ENCODE data around the gene CRYBA1. TPM values are rescaled to one million over a fixed set of nuclear protein-coding genes. Genes with fewer than 3 reads are reported as not detected.

CRYBA1 gene
- total and polyA plus RNA-seq, 2 of the 8 experiments (the other 6 are each of a cell fraction or from before 2014, with no cell fraction given) = not detected

DNA sequence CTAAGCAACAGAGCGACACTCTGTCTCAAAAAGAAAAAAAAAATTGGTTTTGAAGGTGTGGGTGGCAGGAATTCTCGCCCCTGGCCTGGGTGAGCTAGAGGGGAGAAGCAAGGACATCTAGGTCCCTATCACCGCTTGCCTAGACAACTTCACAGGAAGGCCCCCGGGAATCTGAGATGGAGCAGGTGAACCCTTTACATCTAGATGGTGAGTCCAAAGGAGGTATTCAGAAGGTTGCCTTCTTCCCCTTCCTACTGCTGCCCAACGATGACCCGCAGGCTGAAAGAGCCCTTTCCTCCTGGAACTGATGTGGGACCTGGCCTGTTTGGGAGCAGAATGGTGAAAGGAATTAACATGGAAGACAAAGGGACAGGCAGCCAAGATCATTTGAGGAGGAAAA, 1.3 kb upstream of the CRYBA1 start (continued):
- TF ChIP-seq GABPA (IDR thresholded peaks at IDR 0.05; ENCODE audit: borderline replicate concordance, insufficient read depth, low read length) (no peak), CEBPB (IDR thresholded peaks at IDR 0.05; ENCODE audit: low read depth, low read length) (no peak), FOSL1 (IDR thresholded peaks at IDR 0.05; ENCODE audit: insufficient read depth, low read depth, low read length) (no peak), KDM5A (IDR thresholded peaks at IDR 0.05; ENCODE audit: low read length) (no peak)
- TF ChIP-seq, protein P1, sequence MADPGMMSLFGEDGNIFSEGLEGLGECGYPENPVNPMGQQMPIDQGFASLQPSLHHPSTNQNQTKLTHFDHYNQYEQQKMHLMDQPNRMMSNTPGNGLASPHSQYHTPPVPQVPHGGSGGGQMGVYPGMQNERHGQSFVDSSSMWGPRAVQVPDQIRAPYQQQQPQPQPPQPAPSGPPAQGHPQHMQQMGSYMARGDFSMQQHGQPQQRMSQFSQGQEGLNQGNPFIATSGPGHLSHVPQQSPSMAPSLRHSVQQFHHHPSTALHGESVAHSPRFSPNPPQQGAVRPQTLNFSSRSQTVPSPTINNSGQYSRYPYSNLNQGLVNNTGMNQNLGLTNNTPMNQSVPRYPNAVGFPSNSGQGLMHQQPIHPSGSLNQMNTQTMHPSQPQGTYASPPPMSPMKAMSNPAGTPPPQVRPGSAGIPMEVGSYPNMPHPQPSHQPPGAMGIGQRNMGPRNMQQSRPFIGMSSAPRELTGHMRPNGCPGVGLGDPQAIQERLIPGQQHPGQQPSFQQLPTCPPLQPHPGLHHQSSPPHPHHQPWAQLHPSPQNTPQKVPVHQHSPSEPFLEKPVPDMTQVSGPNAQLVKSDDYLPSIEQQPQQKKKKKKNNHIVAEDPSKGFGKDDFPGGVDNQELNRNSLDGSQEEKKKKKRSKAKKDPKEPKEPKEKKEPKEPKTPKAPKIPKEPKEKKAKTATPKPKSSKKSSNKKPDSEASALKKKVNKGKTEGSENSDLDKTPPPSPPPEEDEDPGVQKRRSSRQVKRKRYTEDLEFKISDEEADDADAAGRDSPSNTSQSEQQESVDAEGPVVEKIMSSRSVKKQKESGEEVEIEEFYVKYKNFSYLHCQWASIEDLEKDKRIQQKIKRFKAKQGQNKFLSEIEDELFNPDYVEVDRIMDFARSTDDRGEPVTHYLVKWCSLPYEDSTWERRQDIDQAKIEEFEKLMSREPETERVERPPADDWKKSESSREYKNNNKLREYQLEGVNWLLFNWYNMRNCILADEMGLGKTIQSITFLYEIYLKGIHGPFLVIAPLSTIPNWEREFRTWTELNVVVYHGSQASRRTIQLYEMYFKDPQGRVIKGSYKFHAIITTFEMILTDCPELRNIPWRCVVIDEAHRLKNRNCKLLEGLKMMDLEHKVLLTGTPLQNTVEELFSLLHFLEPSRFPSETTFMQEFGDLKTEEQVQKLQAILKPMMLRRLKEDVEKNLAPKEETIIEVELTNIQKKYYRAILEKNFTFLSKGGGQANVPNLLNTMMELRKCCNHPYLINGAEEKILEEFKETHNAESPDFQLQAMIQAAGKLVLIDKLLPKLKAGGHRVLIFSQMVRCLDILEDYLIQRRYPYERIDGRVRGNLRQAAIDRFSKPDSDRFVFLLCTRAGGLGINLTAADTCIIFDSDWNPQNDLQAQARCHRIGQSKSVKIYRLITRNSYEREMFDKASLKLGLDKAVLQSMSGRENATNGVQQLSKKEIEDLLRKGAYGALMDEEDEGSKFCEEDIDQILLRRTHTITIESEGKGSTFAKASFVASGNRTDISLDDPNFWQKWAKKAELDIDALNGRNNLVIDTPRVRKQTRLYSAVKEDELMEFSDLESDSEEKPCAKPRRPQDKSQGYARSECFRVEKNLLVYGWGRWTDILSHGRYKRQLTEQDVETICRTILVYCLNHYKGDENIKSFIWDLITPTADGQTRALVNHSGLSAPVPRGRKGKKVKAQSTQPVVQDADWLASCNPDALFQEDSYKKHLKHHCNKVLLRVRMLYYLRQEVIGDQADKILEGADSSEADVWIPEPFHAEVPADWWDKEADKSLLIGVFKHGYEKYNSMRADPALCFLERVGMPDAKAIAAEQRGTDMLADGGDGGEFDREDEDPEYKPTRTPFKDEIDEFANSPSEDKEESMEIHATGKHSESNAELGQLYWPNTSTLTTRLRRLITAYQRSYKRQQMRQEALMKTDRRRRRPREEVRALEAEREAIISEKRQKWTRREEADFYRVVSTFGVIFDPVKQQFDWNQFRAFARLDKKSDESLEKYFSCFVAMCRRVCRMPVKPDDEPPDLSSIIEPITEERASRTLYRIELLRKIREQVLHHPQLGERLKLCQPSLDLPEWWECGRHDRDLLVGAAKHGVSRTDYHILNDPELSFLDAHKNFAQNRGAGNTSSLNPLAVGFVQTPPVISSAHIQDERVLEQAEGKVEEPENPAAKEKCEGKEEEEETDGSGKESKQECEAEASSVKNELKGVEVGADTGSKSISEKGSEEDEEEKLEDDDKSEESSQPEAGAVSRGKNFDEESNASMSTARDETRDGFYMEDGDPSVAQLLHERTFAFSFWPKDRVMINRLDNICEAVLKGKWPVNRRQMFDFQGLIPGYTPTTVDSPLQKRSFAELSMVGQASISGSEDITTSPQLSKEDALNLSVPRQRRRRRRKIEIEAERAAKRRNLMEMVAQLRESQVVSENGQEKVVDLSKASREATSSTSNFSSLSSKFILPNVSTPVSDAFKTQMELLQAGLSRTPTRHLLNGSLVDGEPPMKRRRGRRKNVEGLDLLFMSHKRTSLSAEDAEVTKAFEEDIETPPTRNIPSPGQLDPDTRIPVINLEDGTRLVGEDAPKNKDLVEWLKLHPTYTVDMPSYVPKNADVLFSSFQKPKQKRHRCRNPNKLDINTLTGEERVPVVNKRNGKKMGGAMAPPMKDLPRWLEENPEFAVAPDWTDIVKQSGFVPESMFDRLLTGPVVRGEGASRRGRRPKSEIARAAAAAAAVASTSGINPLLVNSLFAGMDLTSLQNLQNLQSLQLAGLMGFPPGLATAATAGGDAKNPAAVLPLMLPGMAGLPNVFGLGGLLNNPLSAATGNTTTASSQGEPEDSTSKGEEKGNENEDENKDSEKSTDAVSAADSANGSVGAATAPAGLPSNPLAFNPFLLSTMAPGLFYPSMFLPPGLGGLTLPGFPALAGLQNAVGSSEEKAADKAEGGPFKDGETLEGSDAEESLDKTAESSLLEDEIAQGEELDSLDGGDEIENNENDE (IDR thresholded peaks at IDR 0.05; ENCODE audit: insufficient replicate concordance, low read length) = no peak
